BE2C (cell line): ENCODE results near the gene PRICKLE1.

Experiments used
- DNase-seq: peaks from one replicate; pipeline ENCODE4 v3.0.0-alpha.2; 2020
- H3K27me3 ChIP-seq: fragments of 250-450 bp; sonication (Bioruptor Pico); 2 replicates; pipeline ENCODE4 v1.5.1; 2020; ENCODE audit warnings: mild to moderate bottlenecking
- H3K36me3 ChIP-seq: fragments of 250-450 bp; sonication (Bioruptor Pico); 2 replicates; pipeline ENCODE4 v1.5.1; 2020; ENCODE audit warnings: mild to moderate bottlenecking
- H3K4me1 ChIP-seq: fragments of 250-450 bp; sonication (Bioruptor Pico); 2 replicates; pipeline ENCODE4 v1.5.1; 2020
- H3K4me3 ChIP-seq: 2 replicates; pipeline ENCODE4 v1.5.1; 2011; ENCODE audit warnings: low read depth, low read length
- H3K9me3 ChIP-seq: fragments of 250-450 bp; sonication (Bioruptor Pico); 2 replicates; pipeline ENCODE4 v1.5.1; 2020
- TF ChIP-seq, protein P1 (sequence below): IDR thresholded peaks from 2 replicates; pipeline ENCODE4 v1.5.1; 2012; ENCODE audit warnings: mild to moderate bottlenecking, low read depth, low read length

The PRICKLE1 gene

DNA sequence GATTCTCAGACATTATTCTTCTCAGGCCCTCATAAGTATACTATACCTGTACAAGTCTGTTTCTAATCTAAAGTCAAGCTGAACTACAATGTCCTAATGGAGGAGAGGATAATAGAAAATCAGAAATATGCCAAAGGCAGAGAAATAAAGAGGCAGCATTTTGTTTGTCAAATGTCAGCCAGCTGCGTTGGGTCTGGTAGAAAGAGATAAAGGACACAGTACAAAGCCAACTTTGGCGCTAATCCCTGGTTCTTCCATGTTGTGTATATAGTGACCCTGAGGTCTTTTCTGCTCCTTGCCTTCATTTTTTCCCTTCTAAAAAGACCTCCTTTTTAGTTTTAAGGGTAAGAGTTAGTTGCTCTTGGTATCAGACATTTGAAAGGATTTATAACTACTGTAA lies 103.1 kb downstream of the PRICKLE1 start:
- Histone ChIP-seq H3K9me3 (no peaks in the 10 kb centered on the region), H3K4me3 (no peak overlapping the region), H3K4me1 (peaks cover 11% of the 10 kb centered on the region), H3K27me3 (no peaks in the 10 kb centered on the region), H3K36me3 (no peaks in the 10 kb centered on the region)
- DNase-seq = no peak
- TF ChIP-seq, protein P1, sequence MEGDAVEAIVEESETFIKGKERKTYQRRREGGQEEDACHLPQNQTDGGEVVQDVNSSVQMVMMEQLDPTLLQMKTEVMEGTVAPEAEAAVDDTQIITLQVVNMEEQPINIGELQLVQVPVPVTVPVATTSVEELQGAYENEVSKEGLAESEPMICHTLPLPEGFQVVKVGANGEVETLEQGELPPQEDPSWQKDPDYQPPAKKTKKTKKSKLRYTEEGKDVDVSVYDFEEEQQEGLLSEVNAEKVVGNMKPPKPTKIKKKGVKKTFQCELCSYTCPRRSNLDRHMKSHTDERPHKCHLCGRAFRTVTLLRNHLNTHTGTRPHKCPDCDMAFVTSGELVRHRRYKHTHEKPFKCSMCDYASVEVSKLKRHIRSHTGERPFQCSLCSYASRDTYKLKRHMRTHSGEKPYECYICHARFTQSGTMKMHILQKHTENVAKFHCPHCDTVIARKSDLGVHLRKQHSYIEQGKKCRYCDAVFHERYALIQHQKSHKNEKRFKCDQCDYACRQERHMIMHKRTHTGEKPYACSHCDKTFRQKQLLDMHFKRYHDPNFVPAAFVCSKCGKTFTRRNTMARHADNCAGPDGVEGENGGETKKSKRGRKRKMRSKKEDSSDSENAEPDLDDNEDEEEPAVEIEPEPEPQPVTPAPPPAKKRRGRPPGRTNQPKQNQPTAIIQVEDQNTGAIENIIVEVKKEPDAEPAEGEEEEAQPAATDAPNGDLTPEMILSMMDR = no peak

DNA sequence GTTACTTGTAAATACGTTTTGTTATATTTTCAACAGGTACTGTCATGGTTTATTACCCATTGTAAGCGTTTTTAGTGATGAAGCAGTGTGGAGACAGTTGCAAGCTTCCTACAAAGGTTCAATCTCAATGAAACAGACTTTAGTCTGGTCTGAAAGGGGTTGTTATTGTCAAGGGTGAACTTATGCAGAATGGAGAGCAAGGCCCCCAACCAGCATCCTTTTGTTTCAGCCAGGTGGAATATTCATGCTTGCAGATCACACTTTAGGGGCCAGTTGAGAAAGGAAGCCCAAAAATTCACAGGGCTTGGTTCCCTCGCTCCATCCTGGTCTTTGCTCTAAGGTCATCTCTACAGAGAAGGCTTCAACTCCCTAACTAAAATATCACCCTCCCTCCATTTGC lies 103.7 kb downstream of the PRICKLE1 start:
- no peak overlapping the region for H3K4me3 ChIP-seq
- no peaks in the 10 kb centered on the region for H3K9me3 ChIP-seq
- TF ChIP-seq, protein P1 = no peak
- no peaks in the 10 kb centered on the region for H3K36me3 ChIP-seq
- peaks cover 11% of the 10 kb centered on the region for H3K4me1 ChIP-seq
- no peak for DNase-seq
- H3K27me3 ChIP-seq = no peaks in the 10 kb centered on the region

DNA sequence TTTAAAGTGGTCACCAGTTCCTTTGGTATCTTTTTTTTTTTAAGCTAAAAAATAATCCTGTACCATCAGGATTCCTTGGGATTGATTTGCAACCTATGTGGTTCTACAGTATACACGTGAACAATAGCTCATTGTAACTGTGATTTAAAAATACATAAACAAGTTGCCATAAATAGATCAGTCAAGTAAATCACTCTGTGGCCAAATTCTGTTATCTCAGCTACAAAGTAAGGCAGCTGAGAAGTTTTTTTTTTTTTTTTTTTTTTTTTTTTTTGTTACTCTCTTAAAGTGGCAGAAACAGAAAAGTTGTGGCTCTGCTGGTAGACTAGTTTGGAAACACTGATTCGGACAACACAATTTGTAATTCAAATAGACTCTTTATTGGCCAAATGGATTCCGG lies 104.5 kb downstream of the PRICKLE1 start:
- DNase-seq = no peak
- H3K4me3 ChIP-seq = no peak overlapping the region
- H3K27me3 ChIP-seq = no peaks in the 10 kb centered on the region
- TF ChIP-seq, protein P1 = no peak
- no peaks in the 10 kb centered on the region for H3K36me3 ChIP-seq
- H3K9me3 ChIP-seq = no peaks in the 10 kb centered on the region
- H3K4me1 ChIP-seq = peaks cover 11% of the 10 kb centered on the region

DNA sequence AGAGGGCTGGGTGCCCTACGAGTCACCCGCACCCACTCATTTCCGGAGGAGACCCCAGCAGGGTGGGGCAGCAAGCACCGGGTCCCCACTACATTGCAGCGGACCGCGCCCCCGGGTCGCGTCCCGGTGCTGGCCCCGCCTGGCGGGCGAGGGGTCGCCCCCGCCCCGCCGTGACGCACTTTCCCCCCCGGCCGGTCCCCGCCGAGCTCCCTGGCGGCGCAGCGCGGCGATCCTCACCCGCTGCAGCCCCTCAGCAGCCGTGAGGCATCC lies 106.1 kb downstream of the PRICKLE1 start:
- Histone ChIP-seq H3K27me3 (no peaks in the 10 kb centered on the region), H3K9me3 (no peaks in the 10 kb centered on the region), H3K4me1 (peaks cover 11% of the 10 kb centered on the region), H3K36me3 (no peaks in the 10 kb centered on the region), H3K4me3 (peak overlapping the region; percentile 76)
- TF ChIP-seq, protein P1 = no peak
- peak; percentile 62 for DNase-seq

DNA sequence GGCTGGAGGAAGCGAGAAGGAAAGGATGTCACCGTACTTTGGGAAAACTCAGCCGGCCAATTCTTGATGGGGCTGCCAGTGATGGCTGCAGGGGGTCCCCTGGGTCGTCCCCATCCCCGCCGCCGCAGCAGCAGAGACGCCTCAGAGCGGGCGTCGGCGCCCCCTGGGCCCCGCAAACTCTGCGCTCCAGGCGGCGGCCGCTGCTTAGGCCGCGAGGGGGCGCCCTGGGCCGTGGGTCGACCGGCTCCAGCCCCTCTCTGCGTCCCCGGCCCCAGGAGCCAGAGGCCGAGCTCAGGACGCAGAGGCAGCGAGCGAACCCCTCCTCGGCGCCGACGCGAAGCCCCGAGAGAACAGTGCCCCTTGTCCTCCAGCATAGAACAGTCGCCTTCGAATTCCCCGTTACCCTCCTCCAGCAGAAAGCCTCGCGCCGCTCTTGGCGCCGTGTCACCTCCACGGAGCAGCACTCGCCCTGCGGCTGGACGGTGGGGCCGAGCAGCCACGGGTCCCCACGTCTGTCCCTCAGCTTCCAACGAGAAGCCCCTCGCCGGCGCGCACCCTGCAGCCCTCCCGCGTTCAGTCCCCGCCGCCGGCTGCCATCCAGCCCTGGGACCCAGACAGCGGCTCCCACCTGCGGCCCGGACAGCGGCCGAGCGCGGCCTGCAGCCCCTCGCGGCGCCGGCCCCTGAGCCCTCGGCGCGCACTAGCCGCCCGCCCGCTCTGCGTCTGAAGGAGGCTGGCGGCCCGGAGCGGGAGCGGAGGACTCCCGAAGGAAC lies 106.6 kb downstream of the PRICKLE1 start:
- no peaks in the 10 kb centered on the region for H3K36me3 ChIP-seq
- peak; percentile 90 for DNase-seq
- H3K4me3 ChIP-seq = peak overlapping the region; percentile 76
- TF ChIP-seq, protein P1 = peak; percentile 77
- H3K27me3 ChIP-seq = no peaks in the 10 kb centered on the region
- H3K9me3 ChIP-seq = no peaks in the 10 kb centered on the region
- peaks cover 11% of the 10 kb centered on the region; the same call in 1 of the 2 replicates for H3K4me1 ChIP-seq

DNA sequence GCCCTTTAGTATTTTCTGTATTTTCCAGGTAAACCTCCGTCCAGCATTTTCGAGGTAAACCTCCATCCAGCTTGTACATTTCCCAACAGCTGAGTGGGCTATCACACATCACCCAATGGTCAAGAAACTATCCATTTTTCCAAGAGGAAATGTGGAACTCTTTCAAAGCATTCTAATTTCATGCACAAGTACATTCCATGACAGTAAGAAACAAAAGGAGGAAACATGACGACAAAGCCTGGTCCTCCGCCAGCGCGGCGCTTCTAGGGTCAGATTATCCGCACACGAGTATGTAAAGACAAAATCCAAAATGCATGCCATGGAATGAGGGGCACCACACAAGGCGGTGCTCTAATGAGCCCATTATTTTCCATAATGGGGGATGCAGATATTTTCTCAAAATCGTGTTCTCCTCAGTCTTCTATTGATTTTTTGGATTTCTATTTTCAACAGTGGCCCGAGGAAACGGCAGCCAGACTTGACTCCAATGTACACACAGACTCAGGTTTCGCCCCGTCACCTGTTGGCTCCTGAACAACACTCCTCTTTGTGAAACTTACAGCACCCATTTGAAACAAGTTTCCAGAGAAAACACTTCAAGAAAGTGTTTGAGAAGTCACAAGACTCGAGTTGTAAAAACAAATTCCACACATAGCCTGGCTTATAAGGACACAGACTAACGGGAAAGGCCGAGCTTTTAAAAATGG lies 107.4 kb downstream of the PRICKLE1 start:
- no peak for DNase-seq
- TF ChIP-seq, protein P1 = no peak
- Histone ChIP-seq H3K4me3 (peak overlapping the region; percentile 76), H3K4me1 (peaks cover 8% of the 10 kb centered on the region; the same call in 1 of the 2 replicates), H3K9me3 (no peaks in the 10 kb centered on the region), H3K27me3 (no peaks in the 10 kb centered on the region), H3K36me3 (no peaks in the 10 kb centered on the region)
